ENCODE data around the gene AK5. TPM values are rescaled to one million over a fixed set of nuclear protein-coding genes. Genes with fewer than 3 reads are reported as not detected.
A peak's percentile ranks its signal among the peaks of the same experiment; 100 is the strongest.

The AK5 gene
- polyA plus RNA-seq, 1 donor (not counting 4 experiments of a cell fraction or from before 2014, with no cell fraction given): 0.30 TPM

DNA sequence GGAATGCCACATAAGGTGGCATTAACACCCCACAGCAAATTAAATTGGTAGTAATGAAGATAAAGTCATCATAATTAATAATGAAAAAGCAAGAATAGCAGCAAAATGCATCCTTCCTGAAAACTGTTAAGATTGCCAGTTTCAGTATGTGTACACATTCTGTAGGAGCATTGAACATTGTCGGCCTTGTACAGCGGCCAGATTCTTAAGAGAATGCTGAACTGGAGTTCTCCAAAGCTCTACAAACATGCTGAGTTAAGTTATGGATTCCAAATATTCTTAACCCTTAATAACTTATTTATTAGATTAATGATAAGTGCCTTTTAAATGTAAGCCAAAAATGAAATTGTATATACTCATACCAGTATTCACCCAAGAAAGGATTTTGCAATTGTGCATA is 189.9 kb downstream of the AK5 start:
- H3K9me1 ChIP-seq (ENCODE audit: control insufficient read depth, extremely low read depth, insufficient read depth, low read length): no peaks in the 10 kb centered on the region
- no peaks in the 10 kb centered on the region for H3K27me3 ChIP-seq (ENCODE audit: control insufficient read depth, extremely low read depth, insufficient read depth, low read length)
- DNase-seq (ENCODE audit: low read depth, low spot score) (no peak), FAIRE-seq (no peak)
- dilution Hi-C loops (cut with MboI; ENCODE audit: extremely low pct_ligation_motif_present, low sequenced_read_pairs): no loop called here
- H3K9me3 ChIP-seq (ENCODE audit: control insufficient read depth, low read depth, low read length): no peaks in the 10 kb centered on the region
- no peaks in the 10 kb centered on the region for H3K79me2 ChIP-seq (ENCODE audit: control insufficient read depth, insufficient read depth, low read length)
- H2AFZ ChIP-seq (ENCODE audit: control insufficient read depth, low read length): no peak overlapping the region
- H3K9ac ChIP-seq (ENCODE audit: control insufficient read depth, extremely low read depth, insufficient read depth, low read length): no peak overlapping the region
- H3K36me3 ChIP-seq (ENCODE audit: control insufficient read depth in 2 of 2, extremely low read depth in 1 of 2, insufficient read depth in 2 of 2, low read length in 2 of 2): no peaks in the 10 kb centered on the region
- H4K20me1 ChIP-seq (ENCODE audit: control insufficient read depth, extremely low read depth, insufficient read depth, low read length): no peaks in the 10 kb centered on the region
- no peaks in the 10 kb centered on the region for H3K4me1 ChIP-seq (ENCODE audit: control insufficient read depth, extremely low read depth, insufficient read depth, low read length)
- H3K4me2 ChIP-seq (ENCODE audit: control insufficient read depth, extremely low read depth, insufficient read depth, low read depth, low read length): no peak overlapping the region
- no peak overlapping the region for H3K4me3 ChIP-seq (ENCODE audit: control insufficient read depth in 2 of 3, extremely low read depth in 1 of 3, insufficient read depth in 2 of 3, low read depth in 1 of 3, low read length in 3 of 3)
- no peak for TF ChIP-seq EZH2 (IDR thresholded peaks at IDR 0.05; ENCODE audit: low read length)
- TF ChIP-seq, protein P1, sequence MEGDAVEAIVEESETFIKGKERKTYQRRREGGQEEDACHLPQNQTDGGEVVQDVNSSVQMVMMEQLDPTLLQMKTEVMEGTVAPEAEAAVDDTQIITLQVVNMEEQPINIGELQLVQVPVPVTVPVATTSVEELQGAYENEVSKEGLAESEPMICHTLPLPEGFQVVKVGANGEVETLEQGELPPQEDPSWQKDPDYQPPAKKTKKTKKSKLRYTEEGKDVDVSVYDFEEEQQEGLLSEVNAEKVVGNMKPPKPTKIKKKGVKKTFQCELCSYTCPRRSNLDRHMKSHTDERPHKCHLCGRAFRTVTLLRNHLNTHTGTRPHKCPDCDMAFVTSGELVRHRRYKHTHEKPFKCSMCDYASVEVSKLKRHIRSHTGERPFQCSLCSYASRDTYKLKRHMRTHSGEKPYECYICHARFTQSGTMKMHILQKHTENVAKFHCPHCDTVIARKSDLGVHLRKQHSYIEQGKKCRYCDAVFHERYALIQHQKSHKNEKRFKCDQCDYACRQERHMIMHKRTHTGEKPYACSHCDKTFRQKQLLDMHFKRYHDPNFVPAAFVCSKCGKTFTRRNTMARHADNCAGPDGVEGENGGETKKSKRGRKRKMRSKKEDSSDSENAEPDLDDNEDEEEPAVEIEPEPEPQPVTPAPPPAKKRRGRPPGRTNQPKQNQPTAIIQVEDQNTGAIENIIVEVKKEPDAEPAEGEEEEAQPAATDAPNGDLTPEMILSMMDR (optimal IDR thresholded peaks at IDR 0.05 in 1 of 3, IDR thresholded peaks at IDR 0.05 in 1 of 3, conservative IDR thresholded peaks at IDR 0.05 in 1 of 3; ENCODE audit: extremely low read depth in 1 of 3, insufficient read depth in 2 of 3, low read length in 3 of 3): no peak
- H3K27ac ChIP-seq (ENCODE audit: control insufficient read depth, insufficient read depth, low read length): no peak overlapping the region

DNA sequence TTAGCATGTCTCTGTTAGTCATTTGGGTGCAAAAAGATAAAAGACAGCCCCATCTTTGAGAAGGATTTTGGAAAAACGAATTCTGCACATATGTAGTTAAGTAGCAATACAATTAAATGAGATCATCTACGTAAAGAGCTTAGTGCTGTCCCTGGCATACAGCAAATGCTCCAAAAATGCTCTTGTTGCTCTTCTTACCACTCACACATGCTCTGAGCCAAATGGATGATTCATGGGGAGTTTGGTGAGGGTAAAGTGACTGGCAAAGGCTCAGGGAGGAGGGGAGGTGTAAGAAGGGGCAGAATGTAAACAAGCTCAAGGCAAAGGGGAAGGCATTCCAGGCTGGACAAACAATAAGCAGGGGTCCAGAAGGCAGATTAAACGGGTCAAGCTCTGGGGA is 191.9 kb downstream of the AK5 start:
- dilution Hi-C loops (cut with MboI; ENCODE audit: extremely low pct_ligation_motif_present, low sequenced_read_pairs): no loop called here
- peak; percentile 85 for FAIRE-seq
- H3K27me3 ChIP-seq (ENCODE audit: control insufficient read depth, extremely low read depth, insufficient read depth, low read length): no peaks in the 10 kb centered on the region
- no peaks in the 10 kb centered on the region for H3K9me1 ChIP-seq (ENCODE audit: control insufficient read depth, extremely low read depth, insufficient read depth, low read length)
- H3K79me2 ChIP-seq (ENCODE audit: control insufficient read depth, insufficient read depth, low read length): no peaks in the 10 kb centered on the region
- no peak for DNase-seq (ENCODE audit: low read depth, low spot score)
- H3K9ac ChIP-seq (ENCODE audit: control insufficient read depth, extremely low read depth, insufficient read depth, low read length): no peak overlapping the region
- no peak overlapping the region for H3K27ac ChIP-seq (ENCODE audit: control insufficient read depth, insufficient read depth, low read length)
- no peaks in the 10 kb centered on the region for H3K9me3 ChIP-seq (ENCODE audit: control insufficient read depth, low read depth, low read length)
- no peaks in the 10 kb centered on the region for H3K4me1 ChIP-seq (ENCODE audit: control insufficient read depth, extremely low read depth, insufficient read depth, low read length)
- no peak overlapping the region for H3K4me3 ChIP-seq (ENCODE audit: control insufficient read depth in 2 of 3, extremely low read depth in 1 of 3, insufficient read depth in 2 of 3, low read depth in 1 of 3, low read length in 3 of 3)
- H2AFZ ChIP-seq (ENCODE audit: control insufficient read depth, low read length): no peak overlapping the region
- no peak for TF ChIP-seq EZH2 (IDR thresholded peaks at IDR 0.05; ENCODE audit: low read length)
- TF ChIP-seq, protein P1 (optimal IDR thresholded peaks at IDR 0.05 in 1 of 3, IDR thresholded peaks at IDR 0.05 in 1 of 3, conservative IDR thresholded peaks at IDR 0.05 in 1 of 3; ENCODE audit: extremely low read depth in 1 of 3, insufficient read depth in 2 of 3, low read length in 3 of 3): no peak
- no peak overlapping the region for H3K4me2 ChIP-seq (ENCODE audit: control insufficient read depth, extremely low read depth, insufficient read depth, low read depth, low read length)
- H3K36me3 ChIP-seq (ENCODE audit: control insufficient read depth in 2 of 2, extremely low read depth in 1 of 2, insufficient read depth in 2 of 2, low read length in 2 of 2): no peaks in the 10 kb centered on the region
- H4K20me1 ChIP-seq (ENCODE audit: control insufficient read depth, extremely low read depth, insufficient read depth, low read length): no peaks in the 10 kb centered on the region
